Smooth muscle cell (in vitro differentiated cells): ENCODE results near the gene SULT1A1. TPM values are rescaled to one million over a fixed set of nuclear protein-coding genes. Genes with fewer than 3 reads are reported as not detected.

ENCODE experiments used
- DNase-seq: peaks from one replicate; lab custom pipeline; 2025; ENCODE audit not compliant: unreplicated experiment; lab: John Stamatoyannopoulos, UW
- H2AFZ ChIP-seq: fragments of 200-600 bp; sonication (generic); 2 replicates; pipeline ENCODE4 v1.6.0; 2016; ENCODE audit warnings: antibody characterized with exemption, low read depth, mild to moderate bottlenecking
- H3F3A ChIP-seq: fragments of 200-600 bp; sonication (generic); 2 replicates; pipeline ENCODE4 v1.6.0; 2017; ENCODE audit warnings: antibody characterized with exemption, low read depth
- H3K27ac ChIP-seq: fragments of 200-600 bp; sonication (generic); 2 replicates; pipeline ENCODE4 v1.5.1; 2016; ENCODE audit warnings: low read depth, mild to moderate bottlenecking
- H3K27me3 ChIP-seq: fragments of 200-600 bp; sonication (generic); 2 replicates; pipeline ENCODE4 v1.6.1; 2016; ENCODE audit warnings: low read depth, mild to moderate bottlenecking
- H3K36me3 ChIP-seq: fragments of 200-600 bp; sonication (generic); 2 replicates; pipeline ENCODE4 v1.5.1; 2016; ENCODE audit warnings: low read depth
- H3K4me1 ChIP-seq: fragments of 200-600 bp; sonication (generic); 2 replicates; pipeline ENCODE4 v1.5.1; 2016; ENCODE audit warnings: low read depth
- H3K4me2 ChIP-seq: fragments of 200-600 bp; sonication (generic); 2 replicates; pipeline ENCODE4 v1.6.0; 2016; ENCODE audit warnings: mild to moderate bottlenecking
- H3K4me3 ChIP-seq: fragments of 200-600 bp; sonication (generic); 2 replicates; pipeline ENCODE4 v1.5.1; 2016; ENCODE audit warnings: mild to moderate bottlenecking
- H3K79me2 ChIP-seq: fragments of 200-600 bp; sonication (generic); 2 replicates; pipeline ENCODE4 v1.6.0; 2016; ENCODE audit warnings: low read depth, mild to moderate bottlenecking
- H3K9ac ChIP-seq: fragments of 200-600 bp; sonication (generic); 2 replicates; pipeline ENCODE4 v1.6.0; 2016; ENCODE audit warnings: low read depth
- H3K9me3 ChIP-seq: fragments of 200-600 bp; sonication (generic); replicated peaks from 2 replicates; pipeline ENCODE4 v1.5.1; 2016; ENCODE audit warnings: low read depth
- H4K20me1 ChIP-seq: fragments of 200-600 bp; sonication (generic); 2 replicates; pipeline ENCODE4 v1.6.0; 2016; ENCODE audit warnings: low read depth
- WGBS: methylation state at CpG from one replicate; pipeline ENCODE4 v1.1.7; 2016; ENCODE audit warnings: low lambda C conversion rate; 5-methylcytosine and 5-hydroxymethylcytosine counted together
- polyA plus RNA-seq: library from polyadenylated mRNA; unstranded; fragments of >200 nt; fragmentation: Nextera tagmentation; extraction: Ambion mirVana; gene quantifications from 2 replicates; pipeline ENCODE4 v1.2.1, GENCODE V29; 2016
- total RNA-seq: library from RNA; depleted of rRNA; stranded (reverse); fragments of >200 nt; gene quantifications from 2 replicates; pipeline ENCODE4 v1.2.3, GENCODE V29; 2014
- TF ChIP-seq, protein P1 (sequence below): fragments of 200-600 bp; sonication (generic); IDR thresholded peaks from 2 replicates; pipeline ENCODE4 v1.5.1; 2017; ENCODE audit warnings: borderline replicate concordance, mild to moderate bottlenecking, antibody characterized with exemption; ENCODE audit not compliant: insufficient read depth, poor library complexity, severe bottlenecking

The SULT1A1 gene
- total and polyA plus RNA-seq, 2 experiments from 2014 or later, result 1.3 TPM; not detected in 1

DNA sequence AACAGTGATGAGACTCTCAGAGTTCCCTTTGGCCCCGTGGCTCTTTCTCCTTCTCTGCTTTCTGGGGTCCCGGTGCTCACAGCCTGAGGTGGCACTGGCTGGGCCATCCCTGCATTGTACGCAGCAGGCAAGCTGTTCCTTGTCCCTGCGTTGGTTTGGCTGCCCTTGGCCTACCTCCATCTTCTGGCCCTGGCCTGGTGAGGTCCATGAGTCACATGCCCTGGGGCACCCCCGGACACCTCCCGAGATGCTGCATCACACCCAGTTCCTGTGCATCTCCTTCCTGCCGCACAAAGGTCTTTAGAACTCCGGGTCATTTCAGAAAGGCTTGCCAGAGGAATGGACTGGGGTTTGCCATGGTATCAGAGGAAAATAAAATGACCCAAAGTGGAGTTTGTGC, 22.5 kb downstream of the SULT1A1 start:
- no peak for DNase-seq
- Histone ChIP-seq H3K79me2 (no peaks in the 10 kb centered on the region), H3K4me3 (no peak overlapping the region), H3K9ac (no peak overlapping the region), H3K27ac (no peak overlapping the region), H3K4me2 (no peak overlapping the region), H3F3A (no peaks in the 10 kb centered on the region), H3K27me3 (no peaks in the 10 kb centered on the region), H3K4me1 (no peaks in the 10 kb centered on the region), H2AFZ (no peak overlapping the region), H3K9me3 (no peaks in the 10 kb centered on the region), H4K20me1 (no peaks in the 10 kb centered on the region), H3K36me3 (no peaks in the 10 kb centered on the region)
- TF ChIP-seq, protein P1, sequence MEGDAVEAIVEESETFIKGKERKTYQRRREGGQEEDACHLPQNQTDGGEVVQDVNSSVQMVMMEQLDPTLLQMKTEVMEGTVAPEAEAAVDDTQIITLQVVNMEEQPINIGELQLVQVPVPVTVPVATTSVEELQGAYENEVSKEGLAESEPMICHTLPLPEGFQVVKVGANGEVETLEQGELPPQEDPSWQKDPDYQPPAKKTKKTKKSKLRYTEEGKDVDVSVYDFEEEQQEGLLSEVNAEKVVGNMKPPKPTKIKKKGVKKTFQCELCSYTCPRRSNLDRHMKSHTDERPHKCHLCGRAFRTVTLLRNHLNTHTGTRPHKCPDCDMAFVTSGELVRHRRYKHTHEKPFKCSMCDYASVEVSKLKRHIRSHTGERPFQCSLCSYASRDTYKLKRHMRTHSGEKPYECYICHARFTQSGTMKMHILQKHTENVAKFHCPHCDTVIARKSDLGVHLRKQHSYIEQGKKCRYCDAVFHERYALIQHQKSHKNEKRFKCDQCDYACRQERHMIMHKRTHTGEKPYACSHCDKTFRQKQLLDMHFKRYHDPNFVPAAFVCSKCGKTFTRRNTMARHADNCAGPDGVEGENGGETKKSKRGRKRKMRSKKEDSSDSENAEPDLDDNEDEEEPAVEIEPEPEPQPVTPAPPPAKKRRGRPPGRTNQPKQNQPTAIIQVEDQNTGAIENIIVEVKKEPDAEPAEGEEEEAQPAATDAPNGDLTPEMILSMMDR, result no peak
- WGBS, result 88% methylated on average over 8 of the region's 8 CpGs

- H3K4me2 ChIP-seq, result no peak overlapping the region
- H3K27me3 ChIP-seq, result no peaks in the 10 kb centered on the region
- no peak overlapping the region for H3K9ac ChIP-seq
- TF ChIP-seq, protein P1, result no peak
- no peak overlapping the region for H3K4me3 ChIP-seq
- no peaks in the 10 kb centered on the region for H3K9me3 ChIP-seq
- H2AFZ ChIP-seq, result no peak overlapping the region
- H4K20me1 ChIP-seq, result no peaks in the 10 kb centered on the region
- H3K79me2 ChIP-seq, result no peaks in the 10 kb centered on the region
- no peaks in the 10 kb centered on the region for H3K4me1 ChIP-seq
- no peaks in the 10 kb centered on the region for H3F3A ChIP-seq
- no peaks in the 10 kb centered on the region for H3K36me3 ChIP-seq
- 93% methylated on average over 3 of the region's 3 CpGs for WGBS
- no peak overlapping the region for H3K27ac ChIP-seq
- no peak for DNase-seq
These were observed 23.4 kb downstream of the SULT1A1 start for GRCh38 chr16:28586466-28586865.

DNA sequence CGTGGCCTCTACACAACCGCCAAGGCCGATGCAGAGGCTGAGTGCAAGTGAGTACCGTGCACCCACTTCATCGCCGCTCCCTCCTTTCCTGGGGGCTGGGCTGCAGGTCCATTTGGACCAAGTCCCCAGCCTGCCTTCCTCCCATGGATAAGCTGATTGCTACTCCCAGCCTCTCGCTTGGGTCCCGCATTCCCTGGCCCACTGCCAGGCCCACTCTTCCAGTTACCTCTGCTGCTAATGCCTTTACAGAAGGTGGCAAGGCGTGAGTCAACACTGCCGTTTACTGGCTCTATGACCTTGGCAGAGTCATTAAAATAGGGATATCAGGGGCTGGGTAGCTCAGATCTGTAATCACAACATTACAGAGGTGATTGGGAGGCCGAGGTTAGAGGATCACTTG, 24.2 kb downstream of the SULT1A1 start:
- TF ChIP-seq, protein P1, result no peak
- H3K27me3 ChIP-seq, result no peaks in the 10 kb centered on the region
- no peak overlapping the region for H3K27ac ChIP-seq
- whole genome bisulfite sequencing, result 98% methylated on average over 11 of the region's 11 CpGs
- no peaks in the 10 kb centered on the region for H3K4me1 ChIP-seq
- no peak overlapping the region for H3K4me2 ChIP-seq
- no peaks in the 10 kb centered on the region for H4K20me1 ChIP-seq
- no peaks in the 10 kb centered on the region for H3K36me3 ChIP-seq
- H3K79me2 ChIP-seq, result no peaks in the 10 kb centered on the region
- DNase-seq, result no peak
- H2AFZ ChIP-seq, result no peak overlapping the region
- no peaks in the 10 kb centered on the region for H3K9me3 ChIP-seq
- no peak overlapping the region for H3K9ac ChIP-seq
- no peaks in the 10 kb centered on the region for H3F3A ChIP-seq
- no peak overlapping the region for H3K4me3 ChIP-seq

- Histone ChIP-seq H4K20me1 (no peaks in the 10 kb centered on the region), H3K9me3 (no peaks in the 10 kb centered on the region), H2AFZ (no peak overlapping the region), H3K36me3 (no peaks in the 10 kb centered on the region), H3K27ac (no peak overlapping the region), H3K4me1 (no peaks in the 10 kb centered on the region), H3K27me3 (no peaks in the 10 kb centered on the region), H3F3A (no peaks in the 10 kb centered on the region), H3K4me2 (no peak overlapping the region), H3K79me2 (no peaks in the 10 kb centered on the region), H3K9ac (no peak overlapping the region), H3K4me3 (no peak overlapping the region)
- WGBS, result 96% methylated on average over 15 of the region's 15 CpGs
- DNase-seq, result no peak
- TF ChIP-seq, protein P1, result no peak
These were observed 29.0 kb downstream of the SULT1A1 start for GRCh38 chr16:28580726-28581315.
